ENCODE data around the gene RAB3A. TPM values are rescaled to one million over a fixed set of nuclear protein-coding genes. Genes with fewer than 3 reads are reported as not detected.

Gene RAB3A
- total RNA-seq, 2 donors from 2014 or later: 3.5 to 4.2 TPM

DNA sequence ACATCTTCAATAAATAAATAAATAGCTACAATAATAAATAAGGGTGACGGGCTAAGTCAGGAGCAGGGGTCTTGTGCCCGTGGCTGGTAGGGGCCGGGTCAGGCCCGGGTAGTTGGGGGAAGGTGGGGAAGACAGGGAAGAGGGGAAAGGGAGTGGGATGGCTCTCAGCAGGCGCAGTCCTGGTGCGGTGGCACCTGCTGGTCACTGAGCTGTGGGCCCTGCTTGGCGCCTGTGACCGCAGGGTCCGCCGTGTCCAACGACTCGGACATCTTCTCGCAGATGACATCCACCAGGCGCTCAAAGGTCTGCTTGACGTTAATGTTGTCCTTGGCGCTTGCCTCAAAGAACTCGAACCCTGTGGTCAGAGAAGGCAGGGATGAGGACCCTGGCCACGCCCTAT, 6.5 kb downstream of the RAB3A start:
- intact Hi-C loops (cut with DNase I): no loop called here
- peaks cover 8% of the 10 kb centered on the region for H3K4me1 ChIP-seq
- H3K4me3 ChIP-seq: no peak overlapping the region
- H3K27me3 ChIP-seq: no peaks in the 10 kb centered on the region
- H3K27ac ChIP-seq: no peak overlapping the region
- no peak for DNase-seq
- no peaks in the 10 kb centered on the region for H3K36me3 ChIP-seq
- H3K9ac ChIP-seq (ENCODE audit: low read depth in 2 of 2, low read length in 2 of 2): no peak overlapping the region
- no peaks in the 10 kb centered on the region for H3K9me3 ChIP-seq
- TF ChIP-seq, protein P1, sequence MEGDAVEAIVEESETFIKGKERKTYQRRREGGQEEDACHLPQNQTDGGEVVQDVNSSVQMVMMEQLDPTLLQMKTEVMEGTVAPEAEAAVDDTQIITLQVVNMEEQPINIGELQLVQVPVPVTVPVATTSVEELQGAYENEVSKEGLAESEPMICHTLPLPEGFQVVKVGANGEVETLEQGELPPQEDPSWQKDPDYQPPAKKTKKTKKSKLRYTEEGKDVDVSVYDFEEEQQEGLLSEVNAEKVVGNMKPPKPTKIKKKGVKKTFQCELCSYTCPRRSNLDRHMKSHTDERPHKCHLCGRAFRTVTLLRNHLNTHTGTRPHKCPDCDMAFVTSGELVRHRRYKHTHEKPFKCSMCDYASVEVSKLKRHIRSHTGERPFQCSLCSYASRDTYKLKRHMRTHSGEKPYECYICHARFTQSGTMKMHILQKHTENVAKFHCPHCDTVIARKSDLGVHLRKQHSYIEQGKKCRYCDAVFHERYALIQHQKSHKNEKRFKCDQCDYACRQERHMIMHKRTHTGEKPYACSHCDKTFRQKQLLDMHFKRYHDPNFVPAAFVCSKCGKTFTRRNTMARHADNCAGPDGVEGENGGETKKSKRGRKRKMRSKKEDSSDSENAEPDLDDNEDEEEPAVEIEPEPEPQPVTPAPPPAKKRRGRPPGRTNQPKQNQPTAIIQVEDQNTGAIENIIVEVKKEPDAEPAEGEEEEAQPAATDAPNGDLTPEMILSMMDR (IDR thresholded peaks at IDR 0.05): no peak

DNA sequence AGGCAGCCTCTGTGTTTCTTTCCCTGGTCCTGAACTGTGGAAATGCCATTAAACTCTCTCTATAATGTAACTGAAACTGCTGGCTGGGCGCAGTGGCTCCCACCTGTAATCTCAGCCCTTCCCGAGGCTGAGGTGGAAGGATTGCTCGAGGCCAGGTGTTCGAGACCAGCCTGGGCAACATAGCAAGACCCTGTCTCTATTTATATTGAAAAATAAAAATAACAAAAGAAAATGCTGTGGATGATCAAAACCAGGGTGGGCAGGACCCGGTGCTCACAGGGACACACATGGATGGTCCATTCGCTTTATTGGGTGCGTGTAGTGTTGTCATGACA, 7.4 kb downstream of the RAB3A start:
- peaks cover 8% of the 10 kb centered on the region for H3K4me1 ChIP-seq
- H3K27me3 ChIP-seq: no peaks in the 10 kb centered on the region
- no peak overlapping the region for H3K9ac ChIP-seq (ENCODE audit: low read depth in 2 of 2, low read length in 2 of 2)
- intact Hi-C loops (cut with DNase I): no loop called here
- no peaks in the 10 kb centered on the region for H3K36me3 ChIP-seq
- no peak overlapping the region for H3K27ac ChIP-seq
- no peak overlapping the region for H3K4me3 ChIP-seq
- no peak for DNase-seq
- TF ChIP-seq, protein P1 (IDR thresholded peaks at IDR 0.05): no peak
- no peaks in the 10 kb centered on the region for H3K9me3 ChIP-seq

DNA sequence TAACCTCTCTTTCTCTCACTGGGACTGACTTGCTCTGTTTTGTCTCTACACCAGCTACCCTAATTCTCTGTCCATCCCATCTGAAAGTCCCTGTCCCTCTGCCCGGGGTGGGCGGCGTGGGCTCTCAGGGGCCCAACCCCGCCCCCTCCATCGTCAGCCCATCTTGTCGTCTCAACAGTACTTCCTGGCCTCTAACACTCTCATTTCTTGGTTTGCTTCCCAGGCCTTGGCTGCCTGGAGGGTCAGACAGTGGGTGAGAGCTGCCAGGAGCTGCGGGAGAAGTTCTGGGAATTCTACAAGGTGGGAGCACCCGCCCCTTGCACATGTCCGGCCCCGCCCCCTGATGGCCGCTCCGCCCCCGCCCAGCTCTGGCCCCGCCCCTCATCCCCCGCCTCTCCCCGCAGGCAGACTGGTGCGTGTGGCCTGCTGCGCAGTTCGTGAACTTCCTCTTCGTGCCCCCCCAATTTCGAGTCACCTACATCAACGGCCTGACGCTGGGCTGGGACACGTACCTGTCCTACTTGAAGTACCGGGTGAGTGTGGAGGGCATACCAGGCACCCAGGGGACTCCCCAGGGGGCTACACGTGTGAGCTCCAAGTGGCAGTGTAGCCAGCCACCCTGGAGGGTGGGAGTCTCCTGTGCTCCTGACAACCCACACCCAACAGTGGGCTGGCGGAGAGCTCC, 9.1 kb downstream of the RAB3A start:
- Histone ChIP-seq H3K27me3 (no peaks in the 10 kb centered on the region), H3K36me3 (no peaks in the 10 kb centered on the region), H3K4me3 (peak overlapping the region; percentile 5), H3K9me3 (no peaks in the 10 kb centered on the region), H3K27ac (peak overlapping the region; percentile 59), H3K9ac (ENCODE audit: low read depth in 2 of 2, low read length in 2 of 2) (no peak overlapping the region), H3K4me1 (peaks cover 8% of the 10 kb centered on the region)
- intact Hi-C loops (cut with DNase I): no loop called here
- TF ChIP-seq, protein P1 (IDR thresholded peaks at IDR 0.05): no peak
- peak; percentile 41 for DNase-seq

DNA sequence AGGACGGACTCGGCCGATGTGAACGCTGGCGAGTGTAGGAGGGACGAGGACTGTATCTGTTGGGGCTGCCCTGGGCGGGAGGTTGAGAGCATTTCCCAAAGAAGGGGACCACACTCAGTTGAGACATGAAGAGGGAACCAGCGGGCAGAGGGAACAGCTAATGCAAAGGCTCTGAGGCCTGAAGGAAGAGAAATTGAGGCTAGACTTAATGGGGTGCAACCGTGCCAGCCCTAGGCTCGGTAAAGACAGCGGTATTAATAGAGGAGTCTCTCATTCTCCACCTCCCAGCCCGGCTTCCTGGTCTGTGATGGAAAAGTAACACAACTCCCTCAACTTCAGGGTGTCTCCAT, 9.7 kb downstream of the RAB3A start:
- intact Hi-C loops (cut with DNase I): no loop called here
- Histone ChIP-seq H3K4me1 (peaks cover 8% of the 10 kb centered on the region), H3K9me3 (no peaks in the 10 kb centered on the region), H3K9ac (ENCODE audit: low read depth in 2 of 2, low read length in 2 of 2) (peak overlapping the region; percentile 18 to 91), H3K4me3 (peak overlapping the region; percentile 92), H3K27ac (peak overlapping the region; percentile 59), H3K36me3 (no peaks in the 10 kb centered on the region), H3K27me3 (no peaks in the 10 kb centered on the region)
- DNase-seq: no peak
- TF ChIP-seq, protein P1 (IDR thresholded peaks at IDR 0.05): no peak

DNA sequence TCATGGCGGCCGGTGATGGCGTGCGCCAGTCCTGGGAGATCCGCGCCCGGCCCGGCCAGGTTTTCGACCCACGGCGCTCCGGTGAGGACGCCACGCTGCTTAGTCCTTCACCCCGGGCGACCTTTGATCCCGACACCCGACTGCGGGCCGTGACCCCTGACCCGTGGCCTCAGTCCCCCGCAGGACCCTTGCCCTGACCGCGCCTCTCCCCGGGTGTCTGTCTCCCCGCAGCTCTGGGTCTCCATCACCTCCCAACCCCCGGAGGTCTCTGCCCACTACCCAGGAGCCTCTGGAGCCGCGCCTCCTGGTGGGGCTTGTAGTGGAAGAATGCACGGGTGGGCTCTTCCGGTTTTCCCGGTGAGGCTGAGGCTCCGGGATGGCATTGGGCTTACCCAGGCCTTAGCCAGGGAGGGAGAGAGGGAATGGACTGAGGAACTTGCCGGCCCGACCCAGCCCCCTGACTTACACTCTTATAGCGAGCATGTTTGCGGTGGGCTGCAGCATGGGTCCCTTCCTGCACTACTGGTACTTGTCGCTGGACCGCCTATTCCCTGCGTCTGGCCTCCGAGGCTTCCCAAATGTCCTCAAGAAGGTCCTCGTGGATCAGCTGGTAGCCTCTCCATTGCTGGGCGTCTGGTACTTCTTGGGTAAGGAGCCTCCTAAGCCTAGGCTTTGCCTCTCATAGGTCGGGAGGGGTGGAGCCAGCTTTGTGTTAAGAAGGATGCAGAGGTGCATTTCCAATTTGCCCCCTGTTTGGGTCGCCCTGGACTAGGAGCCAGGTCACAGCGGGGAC, 10.3 kb downstream of the RAB3A start:
- intact Hi-C loops (cut with DNase I): no loop called here
- Histone ChIP-seq H3K4me1 (peaks cover 8% of the 10 kb centered on the region), H3K27ac (peak overlapping the region; percentile 59), H3K36me3 (no peaks in the 10 kb centered on the region), H3K27me3 (no peaks in the 10 kb centered on the region), H3K9me3 (no peaks in the 10 kb centered on the region), H3K9ac (ENCODE audit: low read depth in 2 of 2, low read length in 2 of 2) (peak overlapping the region; percentile 91 to 97), H3K4me3 (peak overlapping the region; percentile 92)
- TF ChIP-seq, protein P1 (IDR thresholded peaks at IDR 0.05): no peak
- DNase-seq: peak; percentile 44
